NB4 (cell line): ENCODE data around the gene LDB3.

ENCODE experiments used
- MYC ChIP-seq: IDR thresholded peaks from 2 replicates; pipeline ENCODE4 v1.6.1; 2011; ENCODE audit warnings: low read depth, low read length
- POLR2A ChIP-seq: IDR thresholded peaks from 2 replicates; pipeline ENCODE4 v1.6.1; 2011; ENCODE audit warnings: mild to moderate bottlenecking; ENCODE audit not compliant: insufficient read length; ENCODE audit errors: extremely low read depth
- TF ChIP-seq, protein P1 (sequence below): IDR thresholded peaks from one replicate; pipeline ENCODE4 v1.5.1; 2012; ENCODE audit warnings: low read depth, low read length
- TF ChIP-seq, protein P2 (sequence below): IDR thresholded peaks from 2 replicates; pipeline ENCODE4 v1.6.1; 2011; ENCODE audit warnings: low read depth, low read length

DNA sequence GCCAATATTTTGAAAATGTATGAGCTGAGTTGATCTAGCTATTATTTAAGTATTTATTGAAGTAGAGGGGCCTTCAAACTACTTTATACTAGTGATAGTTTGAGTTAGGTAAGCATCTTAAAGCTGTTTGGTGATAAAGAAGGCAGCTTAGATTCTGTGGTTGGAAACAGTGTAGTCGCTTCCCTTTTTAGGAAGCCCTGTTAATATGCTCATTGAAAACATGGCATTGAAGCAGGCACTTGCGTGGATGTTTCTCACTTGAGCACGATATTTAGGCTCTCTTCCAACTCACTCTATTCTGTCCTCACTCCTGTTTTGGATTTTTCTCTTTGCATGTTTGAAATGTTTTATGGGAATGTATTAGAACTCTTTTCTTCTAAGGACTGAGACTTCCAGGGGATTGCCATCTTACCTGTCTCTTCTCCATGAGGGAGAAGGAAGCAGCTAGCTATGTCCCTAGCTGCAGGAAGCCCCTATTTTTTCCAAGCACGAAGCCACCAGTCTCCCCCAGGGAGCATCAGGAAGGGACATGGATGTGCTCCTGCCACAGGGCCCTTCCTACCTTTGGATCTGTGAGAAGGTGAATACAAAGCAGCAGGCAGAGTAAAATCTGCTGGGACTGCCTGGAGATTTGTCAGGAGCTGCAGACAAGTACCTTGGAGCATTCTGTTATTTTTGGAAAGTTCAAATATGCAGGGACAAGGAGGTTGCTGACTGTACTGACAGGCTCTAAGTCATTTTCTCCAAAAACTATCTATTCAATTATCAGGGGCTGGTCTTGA, 66.1 kb downstream of the LDB3 start:
- TF ChIP-seq, protein P1, sequence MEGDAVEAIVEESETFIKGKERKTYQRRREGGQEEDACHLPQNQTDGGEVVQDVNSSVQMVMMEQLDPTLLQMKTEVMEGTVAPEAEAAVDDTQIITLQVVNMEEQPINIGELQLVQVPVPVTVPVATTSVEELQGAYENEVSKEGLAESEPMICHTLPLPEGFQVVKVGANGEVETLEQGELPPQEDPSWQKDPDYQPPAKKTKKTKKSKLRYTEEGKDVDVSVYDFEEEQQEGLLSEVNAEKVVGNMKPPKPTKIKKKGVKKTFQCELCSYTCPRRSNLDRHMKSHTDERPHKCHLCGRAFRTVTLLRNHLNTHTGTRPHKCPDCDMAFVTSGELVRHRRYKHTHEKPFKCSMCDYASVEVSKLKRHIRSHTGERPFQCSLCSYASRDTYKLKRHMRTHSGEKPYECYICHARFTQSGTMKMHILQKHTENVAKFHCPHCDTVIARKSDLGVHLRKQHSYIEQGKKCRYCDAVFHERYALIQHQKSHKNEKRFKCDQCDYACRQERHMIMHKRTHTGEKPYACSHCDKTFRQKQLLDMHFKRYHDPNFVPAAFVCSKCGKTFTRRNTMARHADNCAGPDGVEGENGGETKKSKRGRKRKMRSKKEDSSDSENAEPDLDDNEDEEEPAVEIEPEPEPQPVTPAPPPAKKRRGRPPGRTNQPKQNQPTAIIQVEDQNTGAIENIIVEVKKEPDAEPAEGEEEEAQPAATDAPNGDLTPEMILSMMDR = no peak
- TF ChIP-seq, protein P2, sequence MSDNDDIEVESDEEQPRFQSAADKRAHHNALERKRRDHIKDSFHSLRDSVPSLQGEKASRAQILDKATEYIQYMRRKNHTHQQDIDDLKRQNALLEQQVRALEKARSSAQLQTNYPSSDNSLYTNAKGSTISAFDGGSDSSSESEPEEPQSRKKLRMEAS = no peak
- TF ChIP-seq POLR2A = no peak
- no peak for TF ChIP-seq MYC
